Esophagus muscularis mucosa (tissue), 4 donors: ENCODE data around the gene HERC2.

ENCODE experiments used
- EP300 ChIP-seq: sonication (generic); formaldehyde crosslinking; IDR thresholded peaks from one replicate; pipeline ENCODE4 v1.6.1; 2017; ENCODE audit warnings: antibody characterized with exemption
- POLR2A ChIP-seq: fragments of 450-650 bp; IDR thresholded peaks from one replicate; pipeline ENCODE4 v1.6.1; 2017; ENCODE audit warnings: antibody characterized with exemption, moderate library complexity, mild to moderate bottlenecking, low read depth
- POLR2AphosphoS5 ChIP-seq, 2 donors: sonication (generic); formaldehyde crosslinking; IDR thresholded peaks; one replicate each; pipeline ENCODE4 v1.6.1; 2017; ENCODE audit warnings: antibody characterized with exemption in 2 of 2
- TF ChIP-seq, protein P1 (sequence below), 3 experiments: fragments of 200-600 bp in 2 of 3; fragments of 450-650 bp in 1 of 3; sonication (generic) in 2 of 3; IDR thresholded peaks; one replicate each; pipeline ENCODE4 v1.5.1; 2017 to 2019; ENCODE audit warnings: antibody characterized with exemption in 3 of 3, mild to moderate bottlenecking in 2 of 3, moderate library complexity in 1 of 3

DNA sequence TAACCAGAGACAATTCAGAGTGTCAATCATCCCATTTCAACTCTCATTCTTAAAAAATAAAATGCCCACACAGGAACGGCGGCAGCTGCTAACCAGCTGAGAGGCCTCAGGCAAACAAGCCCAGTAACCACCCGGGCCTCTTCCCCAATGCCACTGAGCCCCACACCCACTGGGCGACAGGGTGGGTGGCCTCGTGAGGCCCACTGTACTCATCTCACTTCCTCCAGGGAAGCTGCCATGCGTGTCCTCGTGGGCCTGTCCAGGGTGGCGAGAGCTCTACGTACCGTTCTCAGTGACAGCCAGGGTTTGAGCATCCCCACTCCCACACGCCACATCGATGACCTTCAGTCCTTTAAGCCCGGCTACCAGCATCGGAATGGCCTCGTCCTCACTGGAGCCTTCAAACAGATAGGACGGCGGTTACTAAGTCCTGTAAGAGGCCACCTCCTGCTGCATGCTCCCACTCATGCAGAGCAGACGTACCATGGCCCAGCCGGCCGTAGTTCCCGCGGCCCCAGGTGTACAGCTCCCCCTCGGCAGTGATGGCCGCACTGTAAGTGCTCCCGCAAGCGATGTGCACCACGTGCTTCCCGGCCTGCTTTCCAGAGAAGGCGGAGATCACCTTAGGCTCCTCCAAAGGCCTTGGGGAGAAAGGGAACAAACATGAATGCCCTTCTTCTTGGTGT lies 56.5 kb downstream of the HERC2 start:
- TF ChIP-seq, protein P1, sequence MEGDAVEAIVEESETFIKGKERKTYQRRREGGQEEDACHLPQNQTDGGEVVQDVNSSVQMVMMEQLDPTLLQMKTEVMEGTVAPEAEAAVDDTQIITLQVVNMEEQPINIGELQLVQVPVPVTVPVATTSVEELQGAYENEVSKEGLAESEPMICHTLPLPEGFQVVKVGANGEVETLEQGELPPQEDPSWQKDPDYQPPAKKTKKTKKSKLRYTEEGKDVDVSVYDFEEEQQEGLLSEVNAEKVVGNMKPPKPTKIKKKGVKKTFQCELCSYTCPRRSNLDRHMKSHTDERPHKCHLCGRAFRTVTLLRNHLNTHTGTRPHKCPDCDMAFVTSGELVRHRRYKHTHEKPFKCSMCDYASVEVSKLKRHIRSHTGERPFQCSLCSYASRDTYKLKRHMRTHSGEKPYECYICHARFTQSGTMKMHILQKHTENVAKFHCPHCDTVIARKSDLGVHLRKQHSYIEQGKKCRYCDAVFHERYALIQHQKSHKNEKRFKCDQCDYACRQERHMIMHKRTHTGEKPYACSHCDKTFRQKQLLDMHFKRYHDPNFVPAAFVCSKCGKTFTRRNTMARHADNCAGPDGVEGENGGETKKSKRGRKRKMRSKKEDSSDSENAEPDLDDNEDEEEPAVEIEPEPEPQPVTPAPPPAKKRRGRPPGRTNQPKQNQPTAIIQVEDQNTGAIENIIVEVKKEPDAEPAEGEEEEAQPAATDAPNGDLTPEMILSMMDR (IDR thresholded peaks at IDR 0.05) = no peak
- no peak for TF ChIP-seq EP300
- TF ChIP-seq POLR2A = no peak
- no peak for TF ChIP-seq POLR2AphosphoS5 (IDR thresholded peaks at IDR 0.05)
